NCI-H2196 treated with DMSO at 0.1 percent for 48 hours (cell line): ENCODE measurements around the gene FLRT1.

ENCODE experiments used
- DNase-seq: peaks from one replicate; lab custom pipeline; 2025; ENCODE audit not compliant: unreplicated experiment; lab: John Stamatoyannopoulos, UW

FLRT1 gene

DNA sequence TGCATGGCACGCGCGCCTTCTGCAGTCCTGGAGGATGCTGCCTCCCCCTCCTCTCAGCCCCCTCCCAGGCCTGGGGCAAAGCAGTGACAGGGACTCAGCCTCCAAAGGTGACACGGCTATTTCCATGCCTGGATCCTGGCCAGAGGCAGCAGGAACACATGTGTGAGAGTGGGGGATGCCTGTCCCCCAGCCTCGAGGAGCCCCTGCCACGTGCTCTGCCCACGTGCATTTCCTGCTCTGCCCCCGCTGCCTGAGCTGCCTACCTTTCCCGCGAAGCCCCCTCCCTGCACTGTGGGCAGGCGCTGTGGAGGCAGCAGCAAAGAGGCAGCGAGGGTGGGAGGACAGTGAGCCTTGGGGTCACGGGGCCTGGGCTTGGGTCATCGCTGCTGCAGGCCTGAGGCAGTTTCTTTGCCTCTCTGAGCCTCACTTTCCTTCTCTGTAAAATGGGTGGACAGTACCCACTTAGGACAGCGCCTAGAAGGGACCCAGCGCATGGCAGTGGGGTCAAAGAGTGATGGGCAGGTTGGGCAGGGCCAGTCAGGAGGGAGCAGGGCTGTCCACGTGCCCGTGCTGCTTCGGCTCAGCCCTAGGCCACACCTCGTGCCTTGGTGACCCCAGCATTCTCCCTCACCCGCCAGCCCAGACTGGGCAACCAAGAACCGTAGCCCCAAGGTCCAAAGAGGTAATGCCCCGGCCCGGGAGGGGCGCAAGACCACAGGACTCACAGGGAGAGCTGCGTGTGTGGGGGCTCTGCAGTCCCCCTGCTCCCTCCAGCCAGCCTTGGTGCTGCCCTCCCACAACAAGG is 48.6 kb downstream of the FLRT1 start:
- no peak for DNase-seq

DNA sequence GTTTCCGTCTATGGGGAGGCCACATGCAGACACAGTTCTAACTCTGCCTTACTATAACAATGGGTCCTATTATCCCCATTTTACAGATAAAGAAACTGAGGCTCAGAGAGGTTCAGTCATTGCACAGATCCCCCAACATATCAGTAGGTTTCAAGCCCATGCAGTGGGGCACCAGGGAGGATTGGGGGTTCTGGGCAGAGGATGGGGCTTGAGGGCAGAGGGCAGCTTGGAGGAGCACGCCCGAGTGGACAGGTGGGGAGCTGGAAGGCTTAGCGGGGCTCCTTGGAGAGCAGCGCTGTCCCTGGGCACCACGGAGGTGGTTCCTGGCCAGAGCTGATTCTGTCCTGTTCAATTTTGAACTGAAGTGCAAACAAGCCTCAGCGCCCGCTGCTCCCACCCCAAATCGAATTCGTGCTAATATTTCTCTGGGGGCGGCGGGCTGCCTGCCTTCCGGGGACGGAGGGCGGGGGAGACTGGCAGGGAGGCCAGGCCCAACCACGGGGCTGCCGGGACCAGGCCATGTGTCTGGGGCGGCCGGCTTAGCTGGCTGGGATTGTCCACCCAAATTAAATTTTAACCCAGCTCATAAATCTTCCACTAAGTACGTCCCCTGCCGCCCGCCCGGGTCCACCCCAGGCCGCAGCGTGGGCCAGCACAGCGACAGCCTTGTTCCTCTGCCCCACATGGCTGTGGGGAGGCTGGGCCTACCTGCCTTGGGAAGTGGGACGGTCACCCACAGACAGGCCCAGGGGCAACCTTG is 49.4 kb downstream of the FLRT1 start:
- DNase-seq: no peak
